NCI-H446 (cell line): ENCODE measurements around the gene ACMSD.

Source experiments
- DNase-seq, 2 experiments: peaks; one replicate each; lab custom pipeline; 2025; lab: John Stamatoyannopoulos, UW

ACMSD gene

DNA sequence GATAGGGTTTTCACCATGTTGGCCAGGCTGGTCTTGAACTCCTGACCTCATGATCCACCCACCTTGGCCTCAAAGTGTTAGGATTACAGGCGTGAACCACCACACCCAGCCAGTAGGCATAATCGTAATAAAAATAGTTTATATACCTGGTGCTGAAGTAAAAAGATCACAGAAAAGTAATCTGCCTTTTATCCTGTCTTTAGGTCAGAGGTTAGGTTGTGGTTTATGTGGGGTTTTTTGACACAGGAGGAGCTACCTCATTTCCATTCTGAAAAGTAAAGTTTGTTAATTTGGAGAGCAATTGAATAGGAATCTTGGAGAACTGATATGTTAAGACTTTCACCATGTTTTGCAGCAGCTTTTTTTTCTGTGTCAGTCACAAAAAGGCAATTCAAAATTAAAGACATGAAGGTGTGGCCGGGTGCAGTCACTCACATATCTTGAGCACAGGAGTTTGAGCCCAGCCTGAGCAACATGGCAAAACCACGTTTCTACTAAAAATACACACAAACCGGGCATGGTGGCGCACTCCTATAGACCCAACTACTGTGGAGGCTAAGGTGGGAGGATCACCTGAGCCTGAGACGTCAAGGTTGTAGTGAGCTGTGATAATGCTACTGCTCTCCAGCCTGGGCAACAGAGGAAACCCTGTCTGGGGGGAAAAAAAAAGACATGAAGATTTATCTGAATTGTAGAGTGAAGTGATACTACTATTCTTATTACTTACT is 111.7 kb downstream of the ACMSD start:
- no peak for DNase-seq

DNA sequence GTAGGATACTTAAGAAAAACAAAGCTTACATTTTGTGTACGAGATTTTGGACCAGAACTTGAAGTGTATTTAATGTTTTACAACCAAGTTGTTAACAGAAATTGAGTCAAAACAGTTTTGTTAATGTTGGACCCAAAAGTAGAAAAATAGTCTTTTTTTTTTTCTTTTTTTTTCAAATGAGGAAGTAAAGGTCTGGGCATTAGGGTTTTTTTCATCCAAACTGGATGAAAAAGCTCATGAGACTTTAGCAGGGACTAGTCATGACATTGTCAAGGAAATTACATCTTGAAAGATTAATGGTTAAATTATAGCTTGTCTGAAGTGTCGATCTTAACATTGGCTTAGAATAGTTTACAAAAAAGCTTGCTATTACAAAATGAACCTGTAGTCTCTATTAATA is 112.5 kb downstream of the ACMSD start:
- DNase-seq: no peak
